ENCODE measurements around the gene UNC45B. TPM values are rescaled to one million over a fixed set of nuclear protein-coding genes. Genes with fewer than 3 reads are reported as not detected.

UNC45B gene, protein sequence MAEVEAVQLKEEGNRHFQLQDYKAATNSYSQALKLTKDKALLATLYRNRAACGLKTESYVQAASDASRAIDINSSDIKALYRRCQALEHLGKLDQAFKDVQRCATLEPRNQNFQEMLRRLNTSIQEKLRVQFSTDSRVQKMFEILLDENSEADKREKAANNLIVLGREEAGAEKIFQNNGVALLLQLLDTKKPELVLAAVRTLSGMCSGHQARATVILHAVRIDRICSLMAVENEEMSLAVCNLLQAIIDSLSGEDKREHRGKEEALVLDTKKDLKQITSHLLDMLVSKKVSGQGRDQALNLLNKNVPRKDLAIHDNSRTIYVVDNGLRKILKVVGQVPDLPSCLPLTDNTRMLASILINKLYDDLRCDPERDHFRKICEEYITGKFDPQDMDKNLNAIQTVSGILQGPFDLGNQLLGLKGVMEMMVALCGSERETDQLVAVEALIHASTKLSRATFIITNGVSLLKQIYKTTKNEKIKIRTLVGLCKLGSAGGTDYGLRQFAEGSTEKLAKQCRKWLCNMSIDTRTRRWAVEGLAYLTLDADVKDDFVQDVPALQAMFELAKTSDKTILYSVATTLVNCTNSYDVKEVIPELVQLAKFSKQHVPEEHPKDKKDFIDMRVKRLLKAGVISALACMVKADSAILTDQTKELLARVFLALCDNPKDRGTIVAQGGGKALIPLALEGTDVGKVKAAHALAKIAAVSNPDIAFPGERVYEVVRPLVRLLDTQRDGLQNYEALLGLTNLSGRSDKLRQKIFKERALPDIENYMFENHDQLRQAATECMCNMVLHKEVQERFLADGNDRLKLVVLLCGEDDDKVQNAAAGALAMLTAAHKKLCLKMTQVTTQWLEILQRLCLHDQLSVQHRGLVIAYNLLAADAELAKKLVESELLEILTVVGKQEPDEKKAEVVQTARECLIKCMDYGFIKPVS
- total RNA-seq (ENCODE audit: low replicate concordance), result 0.56 TPM in 1 of 2 replicates, not detected in the other
- long read RNA-seq, result 0 reads

DNA sequence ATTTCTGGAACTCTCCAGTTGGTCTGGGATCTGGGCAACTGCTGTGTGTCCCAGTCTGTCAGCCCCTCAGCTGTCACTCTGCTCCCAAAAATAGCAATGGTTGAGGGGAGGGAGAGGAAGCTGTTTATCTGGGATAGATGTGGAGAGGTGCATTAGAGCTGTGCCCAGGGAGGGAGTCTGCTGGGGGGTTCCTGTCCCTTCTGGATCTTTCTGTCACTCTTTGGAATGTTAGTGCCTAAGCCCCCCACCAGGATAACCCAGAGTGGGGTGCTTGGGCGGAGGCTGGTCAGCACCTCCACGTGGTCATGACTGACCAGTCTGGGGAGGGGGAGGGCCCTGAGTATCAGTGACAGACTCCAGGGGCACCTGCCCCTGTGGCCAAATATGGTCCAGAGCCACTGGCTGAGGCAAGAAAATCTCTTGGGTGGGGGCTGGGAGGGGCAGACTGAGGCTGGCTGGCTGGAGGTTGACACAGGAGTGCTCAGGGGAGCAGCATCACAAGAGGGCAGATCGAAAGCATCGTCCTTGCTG, at the start of gene UNC45B:
TSS of gene UNC45B (plus strand) at position 443 of the 531 bp plus-strand sequence. CDS start 447 bp downstream, outside the sequence.
- Mint-ChIP-seq H3K36me3 (no peaks in the 10 kb centered on the region), H3K27ac (no peak within 1 kb of the TSS), H3K27me3 (peaks cover 6% of the 10 kb centered on the region), H3K9me3 (no peaks in the 10 kb centered on the region), H3K4me3 (no peak within 1 kb of the TSS), H3K4me1 (ENCODE audit: unreplicated experiment) (no peaks in the 10 kb centered on the region)
- DNase-seq (ENCODE audit: extremely low spot score, unreplicated experiment), result no peak
- TF ChIP-seq, protein P1, sequence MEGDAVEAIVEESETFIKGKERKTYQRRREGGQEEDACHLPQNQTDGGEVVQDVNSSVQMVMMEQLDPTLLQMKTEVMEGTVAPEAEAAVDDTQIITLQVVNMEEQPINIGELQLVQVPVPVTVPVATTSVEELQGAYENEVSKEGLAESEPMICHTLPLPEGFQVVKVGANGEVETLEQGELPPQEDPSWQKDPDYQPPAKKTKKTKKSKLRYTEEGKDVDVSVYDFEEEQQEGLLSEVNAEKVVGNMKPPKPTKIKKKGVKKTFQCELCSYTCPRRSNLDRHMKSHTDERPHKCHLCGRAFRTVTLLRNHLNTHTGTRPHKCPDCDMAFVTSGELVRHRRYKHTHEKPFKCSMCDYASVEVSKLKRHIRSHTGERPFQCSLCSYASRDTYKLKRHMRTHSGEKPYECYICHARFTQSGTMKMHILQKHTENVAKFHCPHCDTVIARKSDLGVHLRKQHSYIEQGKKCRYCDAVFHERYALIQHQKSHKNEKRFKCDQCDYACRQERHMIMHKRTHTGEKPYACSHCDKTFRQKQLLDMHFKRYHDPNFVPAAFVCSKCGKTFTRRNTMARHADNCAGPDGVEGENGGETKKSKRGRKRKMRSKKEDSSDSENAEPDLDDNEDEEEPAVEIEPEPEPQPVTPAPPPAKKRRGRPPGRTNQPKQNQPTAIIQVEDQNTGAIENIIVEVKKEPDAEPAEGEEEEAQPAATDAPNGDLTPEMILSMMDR (conservative IDR thresholded peaks at IDR 0.05), result no peak

DNA sequence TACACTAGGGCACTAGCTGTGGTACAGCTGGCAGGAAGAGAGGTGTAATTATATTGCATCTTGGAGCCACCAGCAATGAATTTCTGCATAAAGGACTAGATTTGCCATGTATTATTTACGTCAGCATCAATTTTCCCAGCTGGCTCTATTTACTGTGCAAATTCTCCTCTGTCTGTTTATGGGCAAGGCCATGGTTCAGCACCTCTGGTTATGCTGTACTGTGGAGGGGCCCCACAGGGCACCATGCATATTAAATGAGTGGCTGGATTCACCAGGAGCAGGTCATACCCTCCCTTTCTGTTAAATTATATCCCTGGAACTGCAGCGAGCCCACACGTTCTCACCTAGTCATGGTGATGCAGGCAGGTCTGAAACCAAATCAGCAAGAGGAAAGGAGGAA, 47.7 kb upstream of the UNC45B start:
- no peak for DNase-seq (ENCODE audit: extremely low spot score, unreplicated experiment)
- Mint-ChIP-seq H3K4me3 (no peak overlapping the region), H3K27me3 (no peaks in the 10 kb centered on the region), H3K36me3 (peaks cover 4% of the 10 kb centered on the region), H3K27ac (no peak overlapping the region), H3K4me1 (ENCODE audit: unreplicated experiment) (no peaks in the 10 kb centered on the region), H3K9me3 (no peaks in the 10 kb centered on the region)
- TF ChIP-seq, protein P1 (conservative IDR thresholded peaks at IDR 0.05), result no peak

DNA sequence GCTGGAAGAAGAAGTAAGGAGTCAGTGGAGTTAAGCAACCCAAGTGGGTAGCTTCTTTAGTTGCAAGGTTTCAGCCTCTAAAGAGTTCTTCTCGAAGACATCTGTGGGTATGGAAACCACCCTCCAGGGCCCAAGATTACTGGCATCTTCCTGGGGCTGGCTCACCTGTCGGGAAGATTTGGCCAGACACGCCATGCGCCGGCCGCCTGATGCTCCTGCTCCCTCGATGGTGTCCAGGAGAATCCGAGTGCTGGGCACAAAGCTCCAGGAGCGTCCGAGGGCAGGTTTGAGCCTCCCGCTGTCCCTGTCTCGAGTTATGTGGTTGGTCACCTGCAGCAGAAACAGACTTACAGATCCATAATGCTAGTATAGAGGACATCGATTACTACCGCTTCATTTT, 46.6 kb upstream of the UNC45B start:
- TF ChIP-seq, protein P1 (conservative IDR thresholded peaks at IDR 0.05), result no peak
- Mint-ChIP-seq H3K36me3 (peaks cover 4% of the 10 kb centered on the region), H3K27ac (no peak overlapping the region)

DNA sequence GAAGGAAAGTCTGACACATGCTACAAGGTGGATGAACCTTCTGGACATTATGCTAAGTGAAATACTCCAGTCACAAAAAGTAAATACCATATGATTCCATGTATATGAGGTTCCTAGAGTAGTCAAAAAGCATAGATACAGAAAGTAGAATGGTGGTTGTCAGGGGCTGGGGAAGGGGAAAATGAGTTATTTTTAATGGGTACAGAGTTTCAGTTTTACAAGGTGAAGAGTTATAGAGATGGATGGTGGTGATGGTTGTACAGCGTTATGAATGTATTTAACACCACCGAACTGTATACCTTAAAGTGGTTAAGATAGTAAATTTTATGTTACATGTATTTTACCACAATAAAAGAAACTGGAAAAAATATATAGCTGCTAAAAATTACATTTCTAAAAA, 45.9 kb upstream of the UNC45B start:
- no peak for DNase-seq (ENCODE audit: extremely low spot score, unreplicated experiment)
- no peak overlapping the region for H3K4me3 Mint-ChIP-seq
- no peaks in the 10 kb centered on the region for H3K27me3 Mint-ChIP-seq
- peaks cover 11% of the 10 kb centered on the region for H3K36me3 Mint-ChIP-seq
- H3K4me1 Mint-ChIP-seq (ENCODE audit: unreplicated experiment), result no peaks in the 10 kb centered on the region
- TF ChIP-seq, protein P1 (conservative IDR thresholded peaks at IDR 0.05), result no peak
- no peak overlapping the region for H3K27ac Mint-ChIP-seq
- H3K9me3 Mint-ChIP-seq, result no peaks in the 10 kb centered on the region

More for the DNA sequence above, 46.6 kb upstream of the UNC45B start:
- Mint-ChIP-seq H3K4me1 (ENCODE audit: unreplicated experiment) (no peaks in the 10 kb centered on the region), H3K9me3 (no peaks in the 10 kb centered on the region), H3K27me3 (no peaks in the 10 kb centered on the region), H3K4me3 (no peak overlapping the region)
- DNase-seq (ENCODE audit: extremely low spot score, unreplicated experiment), result no peak

DNA sequence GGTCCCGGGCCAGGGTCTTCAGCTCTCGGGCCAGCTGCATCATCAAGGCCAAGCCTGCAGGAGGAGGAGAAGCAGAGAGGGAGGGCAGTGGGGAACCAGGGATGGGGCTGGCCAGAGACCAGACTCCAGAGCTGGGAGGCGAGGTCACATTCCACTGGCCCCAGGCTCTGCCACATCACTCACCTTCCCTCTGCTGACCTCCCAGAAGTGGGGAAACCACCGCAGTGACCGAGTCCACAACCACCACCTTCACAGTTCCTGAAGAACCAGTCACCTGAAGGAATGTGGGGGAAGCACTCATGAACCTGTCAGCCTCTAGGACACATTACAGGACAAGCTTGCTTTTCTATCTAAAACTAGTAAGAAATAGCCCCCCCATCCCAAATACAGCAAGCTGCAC, 44.3 kb upstream of the UNC45B start:
- no peak for DNase-seq (ENCODE audit: extremely low spot score, unreplicated experiment)
- Mint-ChIP-seq H3K27me3 (no peaks in the 10 kb centered on the region), H3K4me3 (no peak overlapping the region), H3K27ac (no peak overlapping the region), H3K4me1 (ENCODE audit: unreplicated experiment) (no peaks in the 10 kb centered on the region), H3K36me3 (peaks cover 15% of the 10 kb centered on the region), H3K9me3 (no peaks in the 10 kb centered on the region)
- TF ChIP-seq, protein P1 (conservative IDR thresholded peaks at IDR 0.05), result no peak
